Activated T-cell treated with anti-CD3 and anti-CD28 coated beads, Interleukin-2, amount 50 U/mL, for 4 hours (primary cell): ENCODE data around the gene SLC11A2. TPM values are rescaled to one million over a fixed set of nuclear protein-coding genes. Genes with fewer than 3 reads are reported as not detected.
A peak's percentile ranks its signal among the peaks of the same experiment; 100 is the strongest.

Experiments used
- ATAC-seq, 2 donors: fragments of 200-7000 bp; cut with Tn5 transposase; one replicate each; pipeline ENCODE4 v1.10.0; 2021
- DNase-seq: peaks from one replicate; pipeline ENCODE4 v3.0.0-alpha.2; 2020
- H3K27me3 Mint-ChIP-seq: one replicate; pipeline ENCODE4 v1.8.0; 2021; ENCODE audit warnings: low read depth, mixed read lengths
- H3K36me3 Mint-ChIP-seq: one replicate; pipeline ENCODE4 v1.8.0; 2022; ENCODE audit warnings: mixed read lengths; ENCODE audit not compliant: insufficient read depth
- H3K4me1 Mint-ChIP-seq: one replicate; pipeline ENCODE4 v1.8.0; 2021; ENCODE audit warnings: low read depth, mixed read lengths
- H3K4me3 Mint-ChIP-seq: one replicate; pipeline ENCODE4 v1.8.0; 2021; ENCODE audit warnings: mild to moderate bottlenecking, moderate library complexity, mixed read lengths
- H3K9me3 Mint-ChIP-seq: one replicate; pipeline ENCODE4 v1.8.0; 2021; ENCODE audit warnings: mixed read lengths
- total RNA-seq, 3 donors: library from RNA; stranded (reverse); gene quantifications; one replicate each; pipeline ENCODE4 v1.2.1, GENCODE V29; 2021

Gene SLC11A2
- total RNA-seq, 3 donors from 2014 or later = 39.1 to 45.0 (median 39.3) TPM

- peaks cover 6% of the 10 kb centered on the region for H3K36me3 Mint-ChIP-seq
- peak; percentile 98 for ATAC-seq
- peaks cover 25% of the 10 kb centered on the region for H3K4me1 Mint-ChIP-seq
These were observed 21.7 kb upstream of the SLC11A2 start, which contains the start of gene LETMD1 for GRCh38 chr12:51047655-51048540. Gene LETMD1 (plus strand): TSS chr12:51048327. CDS start chr12:51048357, 30 bp downstream.

GRCh38 chr12:51036279-51036678 is 10.1 kb upstream of the SLC11A2 start:
- DNase-seq (no peak), ATAC-seq (no peak)
- Mint-ChIP-seq H3K36me3 (no peaks in the 10 kb centered on the region), H3K4me1 (no peaks in the 10 kb centered on the region), H3K27me3 (no peaks in the 10 kb centered on the region), H3K9me3 (no peaks in the 10 kb centered on the region), H3K4me3 (no peak overlapping the region)

More at GRCh38 chr12:51047655-51048540, 21.7 kb upstream of the SLC11A2 start, which contains the start of gene LETMD1:
- H3K4me3 Mint-ChIP-seq = peak within 1 kb of the TSS; percentile 97
- no peaks in the 10 kb centered on the region for H3K27me3 Mint-ChIP-seq
- DNase-seq = peak; percentile 82
- no peaks in the 10 kb centered on the region for H3K9me3 Mint-ChIP-seq

- DNase-seq (no peak), ATAC-seq (no peak)
- H3K4me1 Mint-ChIP-seq = no peaks in the 10 kb centered on the region
- H3K27me3 Mint-ChIP-seq = no peaks in the 10 kb centered on the region
- no peak overlapping the region for H3K4me3 Mint-ChIP-seq
- H3K36me3 Mint-ChIP-seq = no peaks in the 10 kb centered on the region
- H3K9me3 Mint-ChIP-seq = no peaks in the 10 kb centered on the region
These were observed 7.4 kb upstream of the SLC11A2 start for GRCh38 chr12:51033457-51034089.

- DNase-seq (no peak), ATAC-seq (no peak)
- H3K36me3 Mint-ChIP-seq = no peaks in the 10 kb centered on the region
- no peak overlapping the region for H3K4me3 Mint-ChIP-seq
- peaks cover 1% of the 10 kb centered on the region for H3K4me1 Mint-ChIP-seq
- no peaks in the 10 kb centered on the region for H3K9me3 Mint-ChIP-seq
- H3K27me3 Mint-ChIP-seq = no peaks in the 10 kb centered on the region
These were observed 6.9 kb upstream of the SLC11A2 start for GRCh38 chr12:51033048-51033447.

- no peak overlapping the region for H3K4me3 Mint-ChIP-seq
- no peak for DNase-seq
- H3K4me1 Mint-ChIP-seq = peaks cover 34% of the 10 kb centered on the region
- H3K27me3 Mint-ChIP-seq = no peaks in the 10 kb centered on the region
- no peaks in the 10 kb centered on the region for H3K36me3 Mint-ChIP-seq
- no peaks in the 10 kb centered on the region for H3K9me3 Mint-ChIP-seq
- ATAC-seq = no peak
These were observed 2.6 kb upstream of the SLC11A2 start for GRCh38 chr12:51028813-51029150.

GRCh38 chr12:51028126-51028812 is 2.1 kb upstream of the SLC11A2 start:
- DNase-seq (no peak), ATAC-seq (no peak)
- Mint-ChIP-seq H3K27me3 (no peaks in the 10 kb centered on the region), H3K9me3 (no peaks in the 10 kb centered on the region), H3K4me1 (peaks cover 39% of the 10 kb centered on the region), H3K36me3 (no peaks in the 10 kb centered on the region), H3K4me3 (peak overlapping the region; percentile 2)

- H3K4me3 Mint-ChIP-seq = peak overlapping the region; percentile 95
- peaks cover 44% of the 10 kb centered on the region for H3K4me1 Mint-ChIP-seq
- H3K9me3 Mint-ChIP-seq = no peaks in the 10 kb centered on the region
- ATAC-seq (no peak), DNase-seq (no peak)
- no peaks in the 10 kb centered on the region for H3K36me3 Mint-ChIP-seq
- no peaks in the 10 kb centered on the region for H3K27me3 Mint-ChIP-seq
These were observed 1.2 kb upstream of the SLC11A2 start for GRCh38 chr12:51027342-51027835.

GRCh38 chr12:51025338-51025835 is 797 bp downstream of the SLC11A2 start:
- DNase-seq = no peak
- Mint-ChIP-seq H3K4me3 (peak overlapping the region; percentile 95), H3K9me3 (no peaks in the 10 kb centered on the region), H3K4me1 (peaks cover 64% of the 10 kb centered on the region), H3K36me3 (no peaks in the 10 kb centered on the region), H3K27me3 (no peaks in the 10 kb centered on the region)
- ATAC-seq = no peak

GRCh38 chr12:51023625-51024382 is 2.4 kb downstream of the SLC11A2 start:
- DNase-seq = no peak
- Mint-ChIP-seq H3K27me3 (no peaks in the 10 kb centered on the region), H3K4me1 (peaks cover 71% of the 10 kb centered on the region), H3K9me3 (no peaks in the 10 kb centered on the region), H3K36me3 (no peaks in the 10 kb centered on the region), H3K4me3 (peak overlapping the region; percentile 95)
- no peak for ATAC-seq

- Mint-ChIP-seq H3K27me3 (no peaks in the 10 kb centered on the region), H3K4me3 (peak overlapping the region; percentile 27), H3K36me3 (no peaks in the 10 kb centered on the region), H3K4me1 (peaks cover 63% of the 10 kb centered on the region), H3K9me3 (no peaks in the 10 kb centered on the region)
- ATAC-seq (no peak), DNase-seq (no peak)
These were observed 4.5 kb downstream of the SLC11A2 start for GRCh38 chr12:51021694-51022093.

GRCh38 chr12:51020448-51021182 is 5.6 kb downstream of the SLC11A2 start:
- ATAC-seq (no peak), DNase-seq (no peak)
- H3K27me3 Mint-ChIP-seq = no peaks in the 10 kb centered on the region
- H3K4me1 Mint-ChIP-seq = peaks cover 60% of the 10 kb centered on the region
- H3K4me3 Mint-ChIP-seq = no peak overlapping the region
- no peaks in the 10 kb centered on the region for H3K36me3 Mint-ChIP-seq
- no peaks in the 10 kb centered on the region for H3K9me3 Mint-ChIP-seq

- ATAC-seq (no peak), DNase-seq (no peak)
- Mint-ChIP-seq H3K27me3 (no peaks in the 10 kb centered on the region), H3K4me1 (peaks cover 55% of the 10 kb centered on the region), H3K9me3 (no peaks in the 10 kb centered on the region), H3K4me3 (no peak overlapping the region), H3K36me3 (no peaks in the 10 kb centered on the region)
These were observed 6.3 kb downstream of the SLC11A2 start for GRCh38 chr12:51019927-51020326.

- no peaks in the 10 kb centered on the region for H3K36me3 Mint-ChIP-seq
- H3K4me3 Mint-ChIP-seq = no peak overlapping the region
- DNase-seq (no peak), ATAC-seq (no peak)
- H3K27me3 Mint-ChIP-seq = no peaks in the 10 kb centered on the region
- peaks cover 45% of the 10 kb centered on the region for H3K4me1 Mint-ChIP-seq
- no peaks in the 10 kb centered on the region for H3K9me3 Mint-ChIP-seq
These were observed 7.2 kb downstream of the SLC11A2 start for GRCh38 chr12:51018956-51019355.
